Measurements from ENCODE around the gene KRTAP1-4. TPM values are rescaled to one million over a fixed set of nuclear protein-coding genes. Genes with fewer than 3 reads are reported as not detected.
"Not testable (repeated sequence)": the region's sequence is repeated elsewhere in the genome, so short reads cannot be mapped to it uniquely, and the experiment has no call there.

The KRTAP1-4 gene
- total RNA-seq, 1 experiment from 2014 or later, result not detected

- peak overlapping the region; percentile 68 for H3K4me3 Mint-ChIP-seq (ENCODE audit: unreplicated experiment)
- intact Hi-C loops (cut with micrococcal nuclease; ENCODE audit: unreplicated experiment), result loop anchor here (1.0 kb wide), 3 partner anchors 49 to 149 kb away; partner anchors contain the start of gene KRTAP3-1
- H3K4me1 Mint-ChIP-seq (ENCODE audit: low read depth, unreplicated experiment), result peaks cover 46% of the 10 kb centered on the region
- no peak overlapping the region for H3K4me3 ChIP-seq (ENCODE audit: low read depth, low read length)
- no peaks in the 10 kb centered on the region for H3K27me3 ChIP-seq (replicated peaks; ENCODE audit: control insufficient read depth, insufficient read depth, low read length)
- peaks cover 5% of the 10 kb centered on the region; the same call in 1 of the 2 replicates for H3K9me3 ChIP-seq
- no peaks in the 10 kb centered on the region for H3K27me3 Mint-ChIP-seq (ENCODE audit: insufficient read depth, unreplicated experiment)
- POLR2A ChIA-PET, result interaction anchor here (0.6 to 1.9 kb wide), 7 partner anchors 10 to 202 kb away, joined by 4 to 10 read pairs (median 5); partner anchors contain the start of genes KRTAP3-1 and KRTAP4-1
- H3K27ac Mint-ChIP-seq (ENCODE audit: unreplicated experiment), result peak overlapping the region; percentile 76
- no TSS peak for BruUV-seq (replicated peaks)
- peaks cover 13% of the 10 kb centered on the region for H3K36me3 Mint-ChIP-seq (ENCODE audit: insufficient read depth, unreplicated experiment)
- peaks cover 9% of the 10 kb centered on the region for H3K9me3 Mint-ChIP-seq (ENCODE audit: unreplicated experiment)
- H3K36me3 ChIP-seq (ENCODE audit: control insufficient read depth, insufficient read depth, low read length), result no peaks in the 10 kb centered on the region
- CTCF ChIA-PET, result interaction anchor here (0.6 to 1.4 kb wide), 7 partner anchors 9 to 490 kb away, joined by 3 to 8 read pairs (median 3); no protein-coding TSS in a partner anchor
- DNase-seq, result no peak
- H3K4me1 ChIP-seq, result peaks cover 53% of the 10 kb centered on the region
- TF ChIP-seq, protein P1, sequence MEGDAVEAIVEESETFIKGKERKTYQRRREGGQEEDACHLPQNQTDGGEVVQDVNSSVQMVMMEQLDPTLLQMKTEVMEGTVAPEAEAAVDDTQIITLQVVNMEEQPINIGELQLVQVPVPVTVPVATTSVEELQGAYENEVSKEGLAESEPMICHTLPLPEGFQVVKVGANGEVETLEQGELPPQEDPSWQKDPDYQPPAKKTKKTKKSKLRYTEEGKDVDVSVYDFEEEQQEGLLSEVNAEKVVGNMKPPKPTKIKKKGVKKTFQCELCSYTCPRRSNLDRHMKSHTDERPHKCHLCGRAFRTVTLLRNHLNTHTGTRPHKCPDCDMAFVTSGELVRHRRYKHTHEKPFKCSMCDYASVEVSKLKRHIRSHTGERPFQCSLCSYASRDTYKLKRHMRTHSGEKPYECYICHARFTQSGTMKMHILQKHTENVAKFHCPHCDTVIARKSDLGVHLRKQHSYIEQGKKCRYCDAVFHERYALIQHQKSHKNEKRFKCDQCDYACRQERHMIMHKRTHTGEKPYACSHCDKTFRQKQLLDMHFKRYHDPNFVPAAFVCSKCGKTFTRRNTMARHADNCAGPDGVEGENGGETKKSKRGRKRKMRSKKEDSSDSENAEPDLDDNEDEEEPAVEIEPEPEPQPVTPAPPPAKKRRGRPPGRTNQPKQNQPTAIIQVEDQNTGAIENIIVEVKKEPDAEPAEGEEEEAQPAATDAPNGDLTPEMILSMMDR (IDR thresholded peaks at IDR 0.05; ENCODE audit: insufficient read depth in 1 of 2, low read depth in 1 of 2, low read length in 1 of 2, severe bottlenecking in 1 of 2, unreplicated experiment in 1 of 2), result no peak
Observed at GRCh38 chr17:41058741-41059140, 28.7 kb upstream of the KRTAP1-4 start.

DNA sequence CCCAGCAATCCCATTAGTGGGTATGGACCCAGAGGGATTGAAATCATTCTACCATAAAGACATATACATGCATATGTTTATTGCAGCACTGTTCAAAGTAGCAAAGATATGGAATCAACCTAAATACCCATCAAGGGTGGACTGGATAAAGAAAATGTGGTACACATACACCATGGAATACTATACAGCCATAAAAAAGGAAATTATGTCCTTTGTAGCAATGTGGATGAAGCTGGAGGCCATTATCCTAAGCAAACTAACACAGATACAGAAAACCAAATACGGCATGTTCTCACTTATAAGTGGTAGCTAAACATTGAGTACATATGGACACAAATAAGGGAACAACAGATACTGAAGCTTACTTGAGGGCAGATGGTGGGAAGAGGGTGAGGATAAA lies 27.6 kb upstream of the KRTAP1-4 start:
- Histone ChIP-seq H3K9me3 (peaks cover 13% of the 10 kb centered on the region), H3K4me1 (peaks cover 53% of the 10 kb centered on the region), H3K27me3 (replicated peaks; ENCODE audit: control insufficient read depth, insufficient read depth, low read length) (no peaks in the 10 kb centered on the region), H3K4me3 (ENCODE audit: low read depth, low read length) (no peak overlapping the region), H3K36me3 (ENCODE audit: control insufficient read depth, insufficient read depth, low read length) (no peaks in the 10 kb centered on the region)
- no peaks in the 10 kb centered on the region for H3K27me3 Mint-ChIP-seq (ENCODE audit: insufficient read depth, unreplicated experiment)
- intact Hi-C loops (cut with micrococcal nuclease; ENCODE audit: unreplicated experiment), result no loop called here
- no TSS peak for BruUV-seq (replicated peaks)
- H3K36me3 Mint-ChIP-seq (ENCODE audit: insufficient read depth, unreplicated experiment), result peaks cover 13% of the 10 kb centered on the region
- H3K4me1 Mint-ChIP-seq (ENCODE audit: low read depth, unreplicated experiment), result peaks cover 46% of the 10 kb centered on the region
- ChIA-PET CTCF (no interaction called here), POLR2A (no interaction called here)
- peak overlapping the region; percentile 76 for H3K27ac Mint-ChIP-seq (ENCODE audit: unreplicated experiment)
- peaks cover 10% of the 10 kb centered on the region for H3K9me3 Mint-ChIP-seq (ENCODE audit: unreplicated experiment)
- no peak for DNase-seq
- TF ChIP-seq, protein P1 (IDR thresholded peaks at IDR 0.05; ENCODE audit: insufficient read depth in 1 of 2, low read depth in 1 of 2, low read length in 1 of 2, severe bottlenecking in 1 of 2, unreplicated experiment in 1 of 2), result no peak
- H3K4me3 Mint-ChIP-seq (ENCODE audit: unreplicated experiment), result no peak overlapping the region

- Mint-ChIP-seq H3K4me1 (ENCODE audit: low read depth, unreplicated experiment) (peaks cover 33% of the 10 kb centered on the region), H3K27ac (ENCODE audit: unreplicated experiment) (peak within 1 kb of the TSS; percentile 53), H3K36me3 (ENCODE audit: insufficient read depth, unreplicated experiment) (peaks cover 18% of the 10 kb centered on the region)
- H3K4me3 Mint-ChIP-seq (ENCODE audit: unreplicated experiment); H3K36me3 ChIP-seq (ENCODE audit: control insufficient read depth, insufficient read depth, low read length); POLR2A ChIA-PET; DNase-seq; H3K9me3 Mint-ChIP-seq (ENCODE audit: unreplicated experiment); CTCF ChIA-PET; H3K27me3 ChIP-seq (replicated peaks; ENCODE audit: control insufficient read depth, insufficient read depth, low read length); intact Hi-C loops (cut with micrococcal nuclease; ENCODE audit: unreplicated experiment); H3K4me3 ChIP-seq (ENCODE audit: low read depth, low read length); H3K9me3 ChIP-seq; BruUV-seq (replicated peaks); H3K27me3 Mint-ChIP-seq (ENCODE audit: insufficient read depth, unreplicated experiment): not testable (repeated sequence)
- peaks cover 29% of the 10 kb centered on the region for H3K4me1 ChIP-seq
Observed at GRCh38 chr17:41055130-41055529, 25.1 kb upstream of the KRTAP1-4 start, which contains the start of gene KRTAP2-2. KRTAP2-2 (minus strand) TSS chr17:41055230; CDS start chr17:41055211, 19 bp downstream.

DNA sequence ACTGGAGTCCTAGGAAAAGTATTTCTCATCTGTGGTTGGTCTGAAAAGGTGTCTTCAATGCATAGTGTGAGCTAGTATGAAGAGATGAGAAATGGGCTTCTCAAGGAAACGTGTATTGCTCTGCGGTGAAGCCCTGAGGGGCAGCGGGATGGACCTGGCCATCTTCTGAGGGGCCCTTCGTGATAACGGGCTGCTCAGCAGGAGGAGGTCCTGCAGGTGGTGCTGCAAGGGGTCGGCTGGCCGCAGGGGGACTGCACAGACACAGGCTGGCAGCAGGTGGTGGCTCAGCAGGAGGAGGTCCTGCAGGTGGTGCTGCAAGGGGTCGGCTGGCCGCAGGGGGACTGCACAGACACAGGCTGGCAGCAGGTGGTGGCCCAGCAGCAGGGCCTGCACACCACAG lies 24.6 kb upstream of the KRTAP1-4 start:
- H3K36me3 Mint-ChIP-seq (ENCODE audit: insufficient read depth, unreplicated experiment), result peaks cover 16% of the 10 kb centered on the region
- CTCF ChIA-PET; H3K4me3 Mint-ChIP-seq (ENCODE audit: unreplicated experiment); H3K27me3 Mint-ChIP-seq (ENCODE audit: insufficient read depth, unreplicated experiment); H3K9me3 ChIP-seq; BruUV-seq (replicated peaks); POLR2A ChIA-PET; H3K9me3 Mint-ChIP-seq (ENCODE audit: unreplicated experiment); H3K36me3 ChIP-seq (ENCODE audit: control insufficient read depth, insufficient read depth, low read length); DNase-seq; H3K4me3 ChIP-seq (ENCODE audit: low read depth, low read length); H3K27me3 ChIP-seq (replicated peaks; ENCODE audit: control insufficient read depth, insufficient read depth, low read length); intact Hi-C loops (cut with micrococcal nuclease; ENCODE audit: unreplicated experiment): not testable (repeated sequence)
- peak overlapping the region; percentile 53 for H3K27ac Mint-ChIP-seq (ENCODE audit: unreplicated experiment)
- peaks cover 28% of the 10 kb centered on the region for H3K4me1 ChIP-seq
- peaks cover 32% of the 10 kb centered on the region for H3K4me1 Mint-ChIP-seq (ENCODE audit: low read depth, unreplicated experiment)

Measured in Caco-2 (cell line).